Esophagus muscularis mucosa (tissue), 4 donors: ENCODE measurements around the gene PEG3.

Source experiments
- CTCF ChIP-seq, 3 experiments: fragments of 200-600 bp in 2 of 3; fragments of 450-650 bp in 1 of 3; sonication (generic) in 2 of 3; IDR thresholded peaks; one replicate each; pipeline ENCODE4 v1.5.1; 2017 to 2019; ENCODE audit warnings: antibody characterized with exemption in 3 of 3, mild to moderate bottlenecking in 2 of 3, moderate library complexity in 1 of 3
- EP300 ChIP-seq: sonication (generic); formaldehyde crosslinking; IDR thresholded peaks from one replicate; pipeline ENCODE4 v1.6.1; 2017; ENCODE audit warnings: antibody characterized with exemption
- POLR2A ChIP-seq: fragments of 450-650 bp; IDR thresholded peaks from one replicate; pipeline ENCODE4 v1.6.1; 2017; ENCODE audit warnings: antibody characterized with exemption, moderate library complexity, mild to moderate bottlenecking, low read depth

DNA sequence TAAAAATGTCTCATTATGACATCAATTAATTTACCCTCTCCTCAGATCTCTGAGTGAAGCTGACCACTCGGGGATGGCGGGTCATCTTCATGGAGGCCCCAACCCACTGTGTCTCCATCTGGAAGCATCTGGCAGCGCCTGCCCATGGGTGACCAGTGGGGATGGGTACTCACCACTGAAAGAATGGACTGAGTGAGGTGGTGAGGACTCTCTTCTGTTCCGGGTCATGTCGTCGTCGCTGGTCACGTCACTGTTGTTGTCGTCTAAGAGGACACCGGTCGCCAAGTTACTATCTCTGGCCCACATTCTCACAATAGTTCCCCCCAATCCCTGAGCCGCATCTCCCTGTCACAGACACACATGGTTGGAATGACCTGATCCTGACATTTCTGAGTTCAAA is 17.1 kb downstream of the PEG3 start:
- TF ChIP-seq CTCF (IDR thresholded peaks at IDR 0.05) (no peak), POLR2A (no peak), EP300 (no peak)
